Pancreas (tissue), 10 donors: Measurements from ENCODE around the gene CDIPT. TPM values are rescaled to one million over a fixed set of nuclear protein-coding genes. Genes with fewer than 3 reads are reported as not detected.

Experiments
- ATAC-seq, 4 donors: fragments of 200-7000 bp; cut with Tn5 transposase; one replicate each; pipeline versions ENCODE4 v1.8.0 to v1.9.1; 2020; ENCODE audit warnings: mild to moderate bottlenecking in 4 of 4, moderate library complexity in 4 of 4
- DNase-seq, 6 donors: peaks; one replicate each; pipeline ENCODE4 v3.0.0-alpha.2; 2020
- FAIRE-seq: peaks from 2 replicates; lab custom pipeline; 2012; peaks lifted over from hg19 to GRCh38; lab: Jason Lieb, UNC
- H3K27ac ChIP-seq, 4 donors: fragments of 200-600 bp; sonication (generic); 1 replicate in 3 of 4; 2 replicates in 1 of 4; pipeline versions ENCODE4 v1.5.0 to v1.8.0; 2020
- H3K27me3 ChIP-seq, 4 donors: fragments of 200-600 bp; one replicate each; pipeline ENCODE4 v1.8.0; 2021
- H3K36me3 ChIP-seq, 3 donors: fragments of 200-600 bp; sonication (generic) in 1 of 3; one replicate each; pipeline versions ENCODE4 v1.5.0 to v1.8.0; 2020 to 2021
- H3K4me1 ChIP-seq, 3 donors: fragments of 200-600 bp; one replicate each; pipeline ENCODE4 v1.8.0; 2021
- H3K4me3 ChIP-seq, 4 donors: fragments of 200-600 bp; sonication (generic) in 2 of 4; one replicate each; pipeline versions ENCODE4 v1.5.0 to v1.8.0; 2020 to 2021
- H3K9me3 ChIP-seq, 4 donors: fragments of 200-600 bp; one replicate each; pipeline ENCODE4 v1.8.0; 2021
- CTCF ChIP-seq, 4 donors: fragments of 200-600 bp; sonication (generic) in 3 of 4; IDR thresholded peaks; one replicate each; pipeline versions ENCODE4 v1.5.0 to v1.8.0; 2021; ENCODE audit warnings: antibody characterized with exemption in 4 of 4
- WGBS, 2 donors: extraction: QIAGEN DNeasy Blood & Tissue Kit; methylation state at CpG; one replicate each; pipeline ENCODE4 v1.1.7; 2013; 5-methylcytosine and 5-hydroxymethylcytosine counted together
- intact Hi-C, 3 donors: fragments of 100-400 bp; cut with DNase I; formaldehyde crosslinking; loops; one replicate each; pipeline versions ENCODE4 v1.11.1 to v1.14.2; 2022
- polyA plus RNA-seq, 2 donors: library from polyadenylated mRNA; stranded (reverse); fragments of 200-250 nt; gene quantifications; one replicate each; pipeline ENCODE4 v1.2.3, GENCODE V29; 2013
- total RNA-seq, 6 donors: library from RNA; stranded (reverse); fragmentation: NEBNext Ultra II Directional in 4 of 6; extraction: Animal tissue kit (Norgen Biotek cat#: 25700) in 4 of 6; gene quantifications; one replicate each; pipeline versions ENCODE4 v1.2.1 to v1.2.4, GENCODE V29; 2021 to 2023
- donor health status: healthy with polysubstance abuse.
- donor health status: DM: no; HTN: no; CAD: no; lungs with moderate emphysema.
- donor health status: DM: no; HTN: no; CAD: no.
- donor health status: control.
- donor health status: control.
- donor health status: Bipolar disorder and iron deficiency.
- donor health status: DM: yes; HTN: yes; CAD: no.
- donor health status: DM: no; HTN: no; CAD: no.
- donor health status: DM: no; HTN: no; CAD: no.
- donor health status: DM: yes; HTN: yes; CAD: no.

CDIPT gene
- total and polyA plus RNA-seq, 8 donors, result 31.9 to 69.8 (median 43.6) TPM

- Histone ChIP-seq H3K4me1 (peaks cover 0 to 20% (median 0%) of the 10 kb centered on the region in 3 donors), H3K36me3 (no peaks in the 10 kb centered on the region), H3K27me3 (no peaks in the 10 kb centered on the region), H3K27ac (peak overlapping the region; percentile 62 to 87 (median 80)), H3K4me3 (peak overlapping the region; percentile 18 to 52 (median 36)), H3K9me3 (no peaks in the 10 kb centered on the region)
- no peak for TF ChIP-seq CTCF (IDR thresholded peaks at IDR 0.05)
- peak; percentile 90 to 98 (median 97) for DNase-seq
- FAIRE-seq, result peak; percentile 96
- peak; percentile 70 to 78 (median 76) for ATAC-seq
- WGBS, 2 donors, result 0 to 1% methylated on average over 27 to 31 of the region's 31 CpGs
- intact Hi-C loops, result no loop called here
Observed at GRCh38 chr16:29811170-29811895, 51.7 kb downstream of the CDIPT start.

- no peak for TF ChIP-seq CTCF (IDR thresholded peaks at IDR 0.05)
- Histone ChIP-seq H3K4me1 (peaks cover 0 to 20% (median 0%) of the 10 kb centered on the region in 3 donors), H3K27ac (peak overlapping the region in 3 of 4 donors; percentile 76 to 87 (median 85)), H3K36me3 (no peaks in the 10 kb centered on the region), H3K27me3 (no peaks in the 10 kb centered on the region), H3K9me3 (no peaks in the 10 kb centered on the region), H3K4me3 (peak overlapping the region in 1 of 4 donors; percentile 52)
- 31 to 33% methylated on average over 9 of the region's 9 CpGs for WGBS, 2 donors
- no peak for ATAC-seq
- no peak for FAIRE-seq
- intact Hi-C loops, result no loop called here
- peak in 1 of 6 donors; percentile 45 for DNase-seq
Observed at GRCh38 chr16:29810699-29811169, 52.3 kb downstream of the CDIPT start.

- no peak for TF ChIP-seq CTCF (IDR thresholded peaks at IDR 0.05)
- no peak overlapping the region for H3K4me3 ChIP-seq
Observed at GRCh38 chr16:29809850-29810698, 53.0 kb downstream of the CDIPT start.

GRCh38 chr16:29809031-29809747, 53.8 kb downstream of the CDIPT start:
- Histone ChIP-seq H3K4me3 (peak overlapping the region in 1 of 4 donors; percentile 55), H3K36me3 (no peaks in the 10 kb centered on the region), H3K27ac (peak overlapping the region in 1 of 4 donors; percentile 2), H3K4me1 (peaks cover 0 to 20% (median 0%) of the 10 kb centered on the region in 3 donors), H3K27me3 (no peaks in the 10 kb centered on the region), H3K9me3 (no peaks in the 10 kb centered on the region)
- TF ChIP-seq CTCF (IDR thresholded peaks at IDR 0.05), result no peak
- intact Hi-C loops, result no loop called here
- DNase-seq (peak in 3 of 6 donors; percentile 40 to 85 (median 64)), ATAC-seq (no peak), FAIRE-seq (no peak)
- WGBS, 2 donors, result 81 to 85% methylated on average over 31 of the region's 31 CpGs

More at GRCh38 chr16:29809850-29810698, 53.0 kb downstream of the CDIPT start:
- Histone ChIP-seq H3K9me3 (no peaks in the 10 kb centered on the region), H3K36me3 (no peaks in the 10 kb centered on the region), H3K27me3 (no peaks in the 10 kb centered on the region), H3K4me1 (peaks cover 0 to 20% (median 0%) of the 10 kb centered on the region in 3 donors), H3K27ac (peak overlapping the region in 2 of 4 donors; percentile 85 to 87)
- intact Hi-C loops, result no loop called here
- DNase-seq (peak in 2 of 6 donors; percentile 57 to 77), FAIRE-seq (no peak), ATAC-seq (no peak)
- WGBS, 2 donors, result 72 to 81% methylated on average over 22 to 23 of the region's 23 CpGs

Other genes with a start within 250 kb of the CDIPT start
- 1 to 10 TPM in 3 of 6 donors, under 1 TPM in 3; 0.23 to 6.4 (median 1.3) TPM for gene SPN, start 200.0 kb downstream of the CDIPT start, total RNA-seq
- under 1 TPM; 0.16 to 0.49 TPM for gene SPN, start 200.0 kb downstream of the CDIPT start, polyA plus RNA-seq
- gene QPRT, start 184.0 kb downstream of the CDIPT start, total RNA-seq, result 10 to 100 TPM; 16.3 to 29.7 (median 19.2) TPM
- gene QPRT, start 184.0 kb downstream of the CDIPT start, polyA plus RNA-seq, result 10 to 100 TPM in 1 of 2 donors, 1 to 10 TPM in 1; 8.2 to 15.1 TPM
- 1 to 10 TPM in 2 of 6 donors, under 1 TPM in 3, not detected in 1; 0.24 to 1.5 (median 0.61) TPM for gene C16orf54, start 117.2 kb downstream of the CDIPT start, total RNA-seq
- gene C16orf54, start 117.2 kb downstream of the CDIPT start, polyA plus RNA-seq, result under 1 TPM; 0.23 to 0.26 TPM
- gene ZG16, start 85.0 kb downstream of the CDIPT start, total RNA-seq, result 1 to 10 TPM in 3 of 6 donors, under 1 TPM in 3; 0.06 to 3.1 (median 1.1) TPM
- gene ZG16, start 85.0 kb downstream of the CDIPT start, polyA plus RNA-seq, result 1 to 10 TPM in 1 of 2 donors, under 1 TPM in 1; 0.52 to 2.4 TPM
- 10 to 100 TPM in 4 of 6 donors, 1 to 10 TPM in 2; 7.7 to 17.4 (median 11.0) TPM for gene KIF22, start 72.5 kb downstream of the CDIPT start, total RNA-seq
- gene KIF22, start 72.5 kb downstream of the CDIPT start, polyA plus RNA-seq, result 10 to 100 TPM; 43.1 to 51.2 TPM
- gene MAZ, start 56.7 kb downstream of the CDIPT start, total RNA-seq, result 100 to 1,000 TPM in 1 of 6 donors, 10 to 100 TPM in 5; 84.8 to 122 (median 96.2) TPM
- gene MAZ, start 56.7 kb downstream of the CDIPT start, polyA plus RNA-seq, result 100 to 1,000 TPM in 1 of 2 donors, 10 to 100 TPM in 1; 94.1 to 107 TPM
- 1 to 10 TPM in 1 of 6 donors, under 1 TPM in 5; 0.35 to 1.2 (median 0.45) TPM for gene PRRT2, start 51.0 kb downstream of the CDIPT start, total RNA-seq
- 1 to 10 TPM; 2.6 to 3.2 TPM for gene PRRT2, start 51.0 kb downstream of the CDIPT start, polyA plus RNA-seq
- 10 to 100 TPM in 3 of 6 donors, 1 to 10 TPM in 3; 8.1 to 14.5 (median 10.4) TPM for gene PAGR1, start 47.1 kb downstream of the CDIPT start, total RNA-seq
- gene PAGR1, start 47.1 kb downstream of the CDIPT start, polyA plus RNA-seq, result 10 to 100 TPM; 34.5 to 34.7 TPM
- 100 to 1,000 TPM in 2 of 6 donors, 10 to 100 TPM in 4; 58.8 to 123 (median 77.5) TPM for gene MVP, start 42.8 kb downstream of the CDIPT start, total RNA-seq
- 100 to 1,000 TPM; 119 to 179 TPM for gene MVP, start 42.8 kb downstream of the CDIPT start, polyA plus RNA-seq
- 10 to 100 TPM; 14.7 to 29.4 (median 18.3) TPM for gene SEZ6L2, start 36.3 kb upstream of the CDIPT start, total RNA-seq
- gene SEZ6L2, start 36.3 kb upstream of the CDIPT start, polyA plus RNA-seq, result 10 to 100 TPM; 12.6 to 38.8 TPM
- gene ASPHD1, start 37.3 kb upstream of the CDIPT start, total RNA-seq, result 10 to 100 TPM in 1 of 6 donors, 1 to 10 TPM in 5; 3.8 to 11.2 (median 7.1) TPM
- gene ASPHD1, start 37.3 kb upstream of the CDIPT start, polyA plus RNA-seq, result 10 to 100 TPM; 11.9 to 21.2 TPM
- 10 to 100 TPM in 1 of 6 donors, 1 to 10 TPM in 5; 7.7 to 15.8 (median 9.0) TPM for gene KCTD13, start 63.0 kb upstream of the CDIPT start, total RNA-seq
- 10 to 100 TPM; 19.3 to 20.5 TPM for gene KCTD13, start 63.0 kb upstream of the CDIPT start, polyA plus RNA-seq
- gene TMEM219, start 98.9 kb upstream of the CDIPT start, total RNA-seq, result 10 to 100 TPM; 58.3 to 79.8 (median 68.1) TPM
- gene TMEM219, start 98.9 kb upstream of the CDIPT start, polyA plus RNA-seq, result 100 to 1,000 TPM; 112 to 114 TPM
- 10 to 100 TPM; 13.5 to 26.1 (median 16.1) TPM for gene TAOK2, start 110.6 kb upstream of the CDIPT start, total RNA-seq
- gene TAOK2, start 110.6 kb upstream of the CDIPT start, polyA plus RNA-seq, result 10 to 100 TPM; 28.7 to 41.1 TPM
- gene HIRIP3, start 132.4 kb upstream of the CDIPT start, total RNA-seq, result 1 to 10 TPM; 4.4 to 9.5 (median 6.2) TPM
- gene HIRIP3, start 132.4 kb upstream of the CDIPT start, polyA plus RNA-seq, result 10 to 100 TPM in 1 of 2 donors, 1 to 10 TPM in 1; 9.5 to 16.8 TPM
- 10 to 100 TPM; 24.0 to 46.8 (median 30.1) TPM for gene INO80E, start 133.0 kb upstream of the CDIPT start, total RNA-seq
- 100 to 1,000 TPM in 1 of 2 donors, 10 to 100 TPM in 1; 51.0 to 113 TPM for gene INO80E, start 133.0 kb upstream of the CDIPT start, polyA plus RNA-seq
- 1 to 10 TPM in 1 of 6 donors, under 1 TPM in 5; 0.19 to 1.9 (median 0.40) TPM for gene DOC2A, start 147.8 kb upstream of the CDIPT start, total RNA-seq
- 1 to 10 TPM; 2.6 to 4.4 TPM for gene DOC2A, start 147.8 kb upstream of the CDIPT start, polyA plus RNA-seq
- not detected for gene C16orf92, start 160.0 kb upstream of the CDIPT start, total RNA-seq
- gene C16orf92, start 160.0 kb upstream of the CDIPT start, polyA plus RNA-seq, result not detected
- gene TLCD3B, start 168.0 kb upstream of the CDIPT start, total RNA-seq, result under 1 TPM in 3 of 6 donors, not detected in 3; 0.20 to 0.28 (median 0.24) TPM
- 1 to 10 TPM in 1 of 2 donors, under 1 TPM in 1; 0.95 to 2.1 TPM for gene TLCD3B, start 168.0 kb upstream of the CDIPT start, polyA plus RNA-seq
- 100 to 1,000 TPM; 234 to 425 (median 329) TPM for gene ALDOA, start 202.5 kb upstream of the CDIPT start, total RNA-seq
- 100 to 1,000 TPM; 304 to 349 TPM for gene ALDOA, start 202.5 kb upstream of the CDIPT start, polyA plus RNA-seq
- gene PPP4C, start 212.8 kb upstream of the CDIPT start, total RNA-seq, result 10 to 100 TPM; 21.7 to 43.2 (median 27.1) TPM
- 10 to 100 TPM; 47.2 to 53.7 TPM for gene PPP4C, start 212.8 kb upstream of the CDIPT start, polyA plus RNA-seq
- gene TBX6, start 228.7 kb upstream of the CDIPT start, total RNA-seq, result 1 to 10 TPM; 1.3 to 3.0 (median 1.7) TPM
- 1 to 10 TPM; 2.3 to 3.6 TPM for gene TBX6, start 228.7 kb upstream of the CDIPT start, polyA plus RNA-seq
- 10 to 100 TPM; 18.6 to 57.1 (median 35.5) TPM for gene YPEL3, start 233.0 kb upstream of the CDIPT start, total RNA-seq
- 100 to 1,000 TPM; 127 to 134 TPM for gene YPEL3, start 233.0 kb upstream of the CDIPT start, polyA plus RNA-seq